H9 (cell line): ENCODE results near the gene CAPN8. TPM values are rescaled to one million over a fixed set of nuclear protein-coding genes. Genes with fewer than 3 reads are reported as not detected.

ENCODE experiments used
- DNase-seq: peaks from one replicate; pipeline ENCODE4 v3.0.0-alpha.2; 2017
- H2AFZ ChIP-seq: one replicate; pipeline ENCODE4 v1.6.1; 2013; ENCODE audit warnings: mild to moderate bottlenecking, low read length, control low read depth, moderate library complexity
- H2AK5ac ChIP-seq: 2 replicates; pipeline ENCODE4 v1.6.1; 2013; ENCODE audit warnings: low read length, control low read depth, mixed read lengths; ENCODE audit not compliant: insufficient read length
- H2BK120ac ChIP-seq: one replicate; pipeline ENCODE4 v1.6.1; 2013; ENCODE audit warnings: low read depth, mild to moderate bottlenecking, low read length, control low read depth, inconsistent platforms; ENCODE audit not compliant: poor library complexity, severe bottlenecking
- H2BK12ac ChIP-seq: 2 replicates; pipeline ENCODE4 v1.6.1; 2013; ENCODE audit warnings: low read length, control low read depth, mixed read lengths, low read depth; ENCODE audit not compliant: insufficient read length
- H2BK15ac ChIP-seq: 2 replicates; pipeline ENCODE4 v1.6.1; 2013; ENCODE audit warnings: low read depth, low read length, control low read depth
- H2BK20ac ChIP-seq: one replicate; pipeline ENCODE4 v1.6.1; 2013; ENCODE audit warnings: low read depth, mild to moderate bottlenecking, low read length, control low read depth, inconsistent platforms; ENCODE audit not compliant: poor library complexity, severe bottlenecking
- H2BK5ac ChIP-seq: 2 replicates; pipeline ENCODE4 v1.6.1; 2013; ENCODE audit warnings: low read length, control low read depth, mixed read lengths; ENCODE audit not compliant: insufficient read length
- H3K14ac ChIP-seq: 2 replicates; pipeline ENCODE4 v1.6.1; 2013; ENCODE audit warnings: low read length, control low read depth; ENCODE audit not compliant: insufficient read depth
- H3K18ac ChIP-seq: 2 replicates; pipeline ENCODE4 v1.6.1; 2013; ENCODE audit warnings: low read depth, mild to moderate bottlenecking, mixed read lengths, low read length, control low read depth; ENCODE audit not compliant: insufficient read length
- H3K23ac ChIP-seq: 2 replicates; pipeline ENCODE4 v1.6.1; 2013; ENCODE audit warnings: low read length, control low read depth, mixed read lengths, low read depth; ENCODE audit not compliant: insufficient read length
- H3K23me2 ChIP-seq: 2 replicates; pipeline ENCODE4 v1.6.1; 2013; ENCODE audit warnings: low read depth, mild to moderate bottlenecking, mixed read lengths, low read length, control low read depth; ENCODE audit not compliant: insufficient read length, poor library complexity, severe bottlenecking
- H3K27ac ChIP-seq: 2 replicates; pipeline ENCODE4 v1.5.1; 2013; ENCODE audit warnings: low read length, control low read depth, mixed read lengths, low read depth; ENCODE audit not compliant: insufficient read length
- H3K27me3 ChIP-seq: 2 replicates; pipeline ENCODE4 v1.6.1; 2013; ENCODE audit warnings: low read length, control low read depth, inconsistent platforms; ENCODE audit not compliant: insufficient read depth
- H3K4ac ChIP-seq: 2 replicates; pipeline ENCODE4 v1.6.1; 2013; ENCODE audit warnings: low read depth, mild to moderate bottlenecking, control low read depth, inconsistent platforms, low read length, moderate library complexity
- H3K4me1 ChIP-seq: 2 replicates; pipeline ENCODE4 v1.6.1; 2013; ENCODE audit warnings: low read length, control low read depth, inconsistent platforms; ENCODE audit not compliant: insufficient read depth
- H3K4me2 ChIP-seq: 2 replicates; pipeline ENCODE4 v1.6.1; 2013; ENCODE audit warnings: low read length, control low read depth, mixed read lengths; ENCODE audit not compliant: insufficient read length, insufficient read depth
- H3K56ac ChIP-seq: 2 replicates; pipeline ENCODE4 v1.6.1; 2013; ENCODE audit warnings: low read depth, mild to moderate bottlenecking, mixed read lengths, low read length, control low read depth; ENCODE audit not compliant: insufficient read length
- H3K79me1 ChIP-seq: 2 replicates; pipeline ENCODE4 v1.6.1; 2013; ENCODE audit warnings: low read depth, mild to moderate bottlenecking, moderate library complexity, low read length, control low read depth, inconsistent platforms; ENCODE audit not compliant: insufficient read depth, poor library complexity, severe bottlenecking
- H3K79me2 ChIP-seq: 2 replicates; pipeline ENCODE4 v1.6.1; 2013; ENCODE audit warnings: low read length, control low read depth, inconsistent platforms; ENCODE audit not compliant: insufficient read depth
- H3K9ac ChIP-seq: 2 replicates; pipeline ENCODE4 v1.6.1; 2013; ENCODE audit warnings: low read length, control low read depth, mixed read lengths; ENCODE audit not compliant: insufficient read length; ENCODE audit errors: extremely low read depth
- H3K9me3 ChIP-seq: one replicate; pipeline ENCODE4 v1.6.1; 2013; ENCODE audit warnings: low read depth, low read length, inconsistent platforms; ENCODE audit not compliant: control insufficient read depth
- H3T11ph ChIP-seq: one replicate; pipeline ENCODE4 v1.6.1; 2013; ENCODE audit warnings: mild to moderate bottlenecking, low read length, control low read depth, inconsistent platforms
- H4K20me1 ChIP-seq: one replicate; pipeline ENCODE4 v1.6.1; 2013; ENCODE audit not compliant: control insufficient read depth, insufficient read length, insufficient read depth
- H4K5ac ChIP-seq: 2 replicates; pipeline ENCODE4 v1.6.1; 2013; ENCODE audit warnings: low read depth, mild to moderate bottlenecking, mixed read lengths, low read length, control low read depth; ENCODE audit not compliant: insufficient read length
- H4K8ac ChIP-seq: replicated peaks from 2 replicates; pipeline ENCODE4 v1.6.1; 2013; ENCODE audit warnings: low read length, control low read depth, mixed read lengths, low read depth; ENCODE audit not compliant: insufficient read length
- H4K91ac ChIP-seq: 2 replicates; pipeline ENCODE4 v1.6.1; 2013; ENCODE audit warnings: low read depth, mild to moderate bottlenecking, moderate library complexity, mixed read lengths, low read length, control low read depth; ENCODE audit not compliant: insufficient read length
- H3K27ac Mint-ChIP-seq, 3 experiments: 2 replicates in 2 of 3; 3 replicates in 1 of 3; pipeline ENCODE4 v1.8.0; 2020 to 2021; ENCODE audit warnings: mixed read lengths in 3 of 3, mild to moderate bottlenecking in 1 of 3, moderate library complexity in 1 of 3
- H3K27me3 Mint-ChIP-seq: 2 replicates; pipeline ENCODE4 v1.8.0; 2021; ENCODE audit warnings: low read depth, mild to moderate bottlenecking, moderate library complexity, mixed read lengths
- H3K36me3 Mint-ChIP-seq, 3 experiments: 2 replicates in 2 of 3; 3 replicates in 1 of 3; pipeline ENCODE4 v1.8.0; 2020 to 2021; ENCODE audit warnings: low read depth in 3 of 3, mixed read lengths in 3 of 3; ENCODE audit not compliant: insufficient read depth in 1 of 3
- H3K4me1 Mint-ChIP-seq, 2 experiments: 2 replicates each; pipeline ENCODE4 v1.8.0; 2020; ENCODE audit warnings: mixed read lengths in 2 of 2
- H3K4me3 Mint-ChIP-seq, 2 experiments: 2 replicates in 1 of 2; 3 replicates in 1 of 2; pipeline ENCODE4 v1.8.0; 2020 to 2021; ENCODE audit warnings: mild to moderate bottlenecking in 2 of 2, mixed read lengths in 2 of 2, moderate library complexity in 1 of 2
- H3K9me3 Mint-ChIP-seq, 2 experiments: 2 replicates in 1 of 2; 3 replicates in 1 of 2; pipeline ENCODE4 v1.8.0; 2020; ENCODE audit warnings: mild to moderate bottlenecking in 2 of 2, mixed read lengths in 2 of 2, moderate library complexity in 1 of 2
- CTCF ChIP-seq: fragments of 200-600 bp; sonication (generic); conservative IDR thresholded peaks from 3 replicates; pipeline ENCODE4 v1.8.0; 2021; ENCODE audit warnings: antibody characterized with exemption, mild to moderate bottlenecking
- WGBS: extraction: QIAGEN DNeasy Blood & Tissue Kit; methylation state at CpG from one replicate; pipeline ENCODE4 v1.1.7; 2013; ENCODE audit warnings: missing lambda C conversion rate, low lambda C conversion rate, mixed read lengths; ENCODE audit not compliant: insufficient read length; ENCODE audit errors: extremely low coverage; 5-methylcytosine and 5-hydroxymethylcytosine counted together
- total RNA-seq: library from RNA; stranded (reverse); gene quantifications from 2 replicates; pipeline ENCODE4 v1.2.1, GENCODE V29; 2021

The CAPN8 gene
- total RNA-seq, 1 experiment from 2014 or later = not detected

GRCh38 chr1:223616586-223616985, 48.9 kb downstream of the CAPN8 start:
- TF ChIP-seq CTCF = no peak
- no peak overlapping the region for H4K5ac ChIP-seq
- Mint-ChIP-seq H3K27me3 (peaks cover 1% of the 10 kb centered on the region; the same call in 1 of the 2 replicates), H3K4me1 (peaks cover 4 to 6% of the 10 kb centered on the region in 2 experiments), H3K4me3 (no peak overlapping the region), H3K27ac (peak overlapping the region in 1 of 3 experiments; percentile 36; a peak in 1 of 7 replicates), H3K9me3 (peaks cover under 1 to 1% of the 10 kb centered on the region in 2 experiments; a peak in 2 of 5 replicates), H3K36me3 (peaks cover 0 to 2% (median under 1%) of the 10 kb centered on the region in 3 experiments; a peak in 3 of 7 replicates)
- H2BK12ac ChIP-seq = no peak overlapping the region
- H3K9ac ChIP-seq = no peak overlapping the region
- H4K91ac ChIP-seq = no peak overlapping the region
- no peaks in the 10 kb centered on the region for H3K79me1 ChIP-seq
- H3K14ac ChIP-seq = no peak overlapping the region
- H3K9me3 ChIP-seq = no peaks in the 10 kb centered on the region
- no peak overlapping the region for H4K8ac ChIP-seq
- no peak overlapping the region for H3T11ph ChIP-seq
- H3K23ac ChIP-seq = no peak overlapping the region
- H2AFZ ChIP-seq = no peak overlapping the region
- no CpG with 5 or more reads among the region's 4 CpGs for WGBS
- no peak overlapping the region for H2AK5ac ChIP-seq
- H2BK5ac ChIP-seq = no peak overlapping the region
- no peak overlapping the region for H3K4me2 ChIP-seq
- no peak overlapping the region for H3K56ac ChIP-seq
- H3K18ac ChIP-seq = no peak overlapping the region
- no peak for DNase-seq
- no peaks in the 10 kb centered on the region for H3K79me2 ChIP-seq
- H3K4me1 ChIP-seq = no peaks in the 10 kb centered on the region
- no peak overlapping the region for H2BK120ac ChIP-seq
- no peak overlapping the region for H3K27ac ChIP-seq
- no peaks in the 10 kb centered on the region for H4K20me1 ChIP-seq
- H3K27me3 ChIP-seq = no peaks in the 10 kb centered on the region
- no peak overlapping the region for H3K4ac ChIP-seq
- H3K23me2 ChIP-seq = no peaks in the 10 kb centered on the region
- no peak overlapping the region for H2BK15ac ChIP-seq
- no peak overlapping the region for H2BK20ac ChIP-seq
